T-helper 9 cell (primary cell): Measurements from ENCODE around the gene TANC1.

ENCODE experiments used
- DNase-seq: peaks from one replicate; pipeline ENCODE4 v3.0.0-alpha.2; 2020

Gene TANC1

DNA sequence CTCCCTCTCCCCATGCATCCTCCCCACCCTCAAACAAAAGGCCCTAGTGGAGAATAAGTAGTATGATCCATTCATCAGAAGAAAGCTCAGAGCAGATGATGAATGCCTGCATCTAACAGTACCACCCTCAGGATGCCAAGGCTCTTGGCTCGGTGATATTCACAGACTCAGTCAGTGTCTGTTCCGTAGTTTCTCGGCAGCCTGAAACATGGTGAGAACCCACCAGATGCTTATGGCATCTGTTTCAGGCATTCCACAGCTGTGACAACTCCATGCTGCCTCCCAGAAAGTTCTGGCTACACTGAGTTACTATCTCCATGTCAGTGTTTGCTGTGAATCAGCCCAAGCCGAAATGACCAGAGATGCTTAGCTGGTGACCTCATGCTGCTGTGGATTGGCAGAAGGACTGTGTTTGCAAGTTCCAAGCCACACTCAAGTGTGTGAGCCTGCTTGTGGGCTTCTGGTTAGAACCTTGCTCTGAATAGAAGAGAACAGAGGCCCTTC lies 234.2 kb downstream of the TANC1 start:
- no peak for DNase-seq

DNA sequence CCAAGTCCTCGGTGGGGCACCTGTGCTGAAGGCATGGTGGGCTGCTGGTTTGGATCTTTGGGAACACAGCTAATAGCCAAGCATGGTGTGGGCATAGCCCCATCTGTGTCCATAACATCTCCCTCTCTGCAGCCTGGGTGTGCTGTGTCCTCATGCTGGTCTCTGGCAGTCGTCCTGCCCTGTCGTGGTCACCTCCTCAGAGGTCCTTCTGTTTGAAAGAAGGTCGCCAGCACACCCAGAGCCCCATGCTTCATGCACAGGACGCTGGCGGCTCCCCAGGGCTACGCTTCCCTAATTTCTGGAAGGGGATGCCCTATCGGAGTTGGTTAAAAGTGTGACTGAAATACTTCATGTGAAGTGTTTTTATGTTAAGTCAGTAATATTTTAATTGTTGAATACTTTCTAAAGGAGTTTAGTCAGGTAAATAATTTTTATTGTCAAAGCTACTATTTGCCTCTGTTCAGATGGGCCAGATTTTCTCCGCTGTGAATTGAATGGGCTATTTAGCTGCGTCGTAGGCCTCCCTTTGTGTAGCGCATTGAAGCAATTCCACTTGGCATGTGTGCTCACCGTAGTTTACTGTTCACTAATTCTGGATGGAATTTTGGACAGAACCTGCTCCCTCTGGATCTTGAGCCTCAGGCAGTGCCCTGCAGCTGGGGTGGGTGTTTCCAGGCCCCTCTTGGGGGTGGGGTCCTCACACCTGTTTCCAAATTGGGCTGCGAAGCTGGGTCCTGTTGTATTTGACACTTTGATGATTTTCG lies 236.1 kb downstream of the TANC1 start:
- no peak for DNase-seq

DNA sequence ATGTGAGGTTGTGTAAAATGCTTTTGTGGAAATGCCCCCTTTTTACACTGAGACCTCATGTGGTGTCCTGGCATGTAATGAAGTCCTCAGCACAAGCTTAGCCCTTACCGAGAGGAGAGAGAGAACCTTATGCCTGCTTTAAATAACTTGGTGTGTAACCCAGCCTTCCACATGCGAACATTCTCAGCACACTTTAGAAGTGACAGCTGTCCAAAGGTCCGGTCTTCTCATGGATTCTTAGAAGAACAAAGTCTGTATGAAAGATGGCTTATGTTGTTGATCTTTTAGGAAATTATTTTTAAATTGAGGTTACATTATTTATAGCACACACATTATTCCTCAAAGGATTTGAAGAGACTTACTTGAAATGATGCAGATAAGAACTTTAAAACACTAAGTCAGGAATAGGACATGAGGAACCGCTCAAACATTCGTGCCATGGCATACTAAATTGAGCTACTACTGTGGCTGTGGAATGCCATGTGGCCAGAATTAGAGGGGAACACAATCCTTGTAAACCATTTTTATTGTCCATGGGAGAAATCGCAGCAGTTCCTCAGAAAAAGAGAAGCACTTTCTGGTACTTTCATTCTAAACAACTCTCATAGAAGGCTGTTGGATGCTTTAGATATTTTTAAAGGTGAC lies 238.4 kb downstream of the TANC1 start:
- DNase-seq = no peak

DNA sequence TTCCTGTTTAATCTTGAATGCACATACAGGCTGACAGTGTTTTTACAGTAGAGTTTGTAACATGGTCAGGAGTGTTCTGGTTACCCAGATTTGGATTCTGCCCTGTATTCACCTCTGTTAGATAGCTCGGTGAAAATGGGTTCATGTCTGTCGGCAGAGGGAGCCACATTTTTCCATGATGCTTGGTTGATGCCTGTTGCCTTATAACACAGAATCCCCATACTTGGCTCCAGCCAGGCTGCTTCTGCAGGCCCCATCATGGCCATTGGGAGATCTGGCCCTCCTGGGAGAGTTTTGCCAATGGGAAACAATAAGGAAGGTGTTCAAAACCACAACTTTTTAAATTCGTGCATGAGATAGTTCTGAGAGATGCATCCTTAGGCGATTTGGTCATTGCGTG lies 240.0 kb downstream of the TANC1 start:
- DNase-seq = no peak

DNA sequence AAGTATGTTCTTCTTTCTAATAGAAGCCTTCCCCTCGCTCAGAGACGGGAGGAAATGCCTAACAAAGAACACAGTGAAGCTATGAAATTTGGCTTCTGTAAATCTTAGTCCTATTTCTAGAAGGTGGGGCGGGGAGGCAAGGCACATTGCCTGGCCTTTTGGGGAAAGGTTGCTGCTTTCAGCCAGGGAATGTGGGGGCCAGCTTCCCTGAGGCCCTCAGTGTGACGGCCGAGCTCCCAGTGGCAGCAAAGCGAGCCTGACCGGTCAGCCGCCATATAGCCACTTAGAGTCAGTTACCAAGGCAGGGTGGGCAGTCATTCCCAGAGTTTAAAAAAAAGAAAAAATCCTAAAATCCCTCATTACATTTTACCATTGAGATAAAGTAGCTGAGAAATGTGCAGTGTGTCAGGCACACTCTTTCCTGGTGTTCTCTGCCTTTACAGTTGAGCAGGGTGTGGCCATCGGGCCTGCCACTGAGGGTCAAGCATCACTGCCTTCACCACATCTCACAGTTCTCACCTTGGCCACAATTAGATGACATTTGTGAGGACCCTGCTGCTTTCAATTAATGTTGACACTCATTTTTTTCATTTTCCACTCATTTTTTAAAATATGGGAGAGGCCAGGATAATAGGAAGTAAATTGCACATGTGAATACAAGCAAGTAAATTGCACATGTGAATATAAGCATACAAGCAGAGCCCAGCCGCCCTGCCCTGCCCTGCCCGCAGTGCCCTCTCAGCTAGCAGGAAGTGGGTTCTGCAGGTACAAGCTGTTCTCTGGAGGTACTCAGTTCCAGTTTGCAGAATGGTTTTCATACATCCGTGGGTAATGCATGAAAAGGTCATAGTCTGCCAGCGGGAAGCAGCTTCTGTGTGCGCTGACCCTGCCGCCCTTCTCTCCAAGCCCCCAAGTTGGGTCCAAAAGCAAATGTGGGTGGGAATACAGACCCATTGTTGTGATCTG lies 241.2 kb downstream of the TANC1 start:
- DNase-seq = peak; percentile 22

DNA sequence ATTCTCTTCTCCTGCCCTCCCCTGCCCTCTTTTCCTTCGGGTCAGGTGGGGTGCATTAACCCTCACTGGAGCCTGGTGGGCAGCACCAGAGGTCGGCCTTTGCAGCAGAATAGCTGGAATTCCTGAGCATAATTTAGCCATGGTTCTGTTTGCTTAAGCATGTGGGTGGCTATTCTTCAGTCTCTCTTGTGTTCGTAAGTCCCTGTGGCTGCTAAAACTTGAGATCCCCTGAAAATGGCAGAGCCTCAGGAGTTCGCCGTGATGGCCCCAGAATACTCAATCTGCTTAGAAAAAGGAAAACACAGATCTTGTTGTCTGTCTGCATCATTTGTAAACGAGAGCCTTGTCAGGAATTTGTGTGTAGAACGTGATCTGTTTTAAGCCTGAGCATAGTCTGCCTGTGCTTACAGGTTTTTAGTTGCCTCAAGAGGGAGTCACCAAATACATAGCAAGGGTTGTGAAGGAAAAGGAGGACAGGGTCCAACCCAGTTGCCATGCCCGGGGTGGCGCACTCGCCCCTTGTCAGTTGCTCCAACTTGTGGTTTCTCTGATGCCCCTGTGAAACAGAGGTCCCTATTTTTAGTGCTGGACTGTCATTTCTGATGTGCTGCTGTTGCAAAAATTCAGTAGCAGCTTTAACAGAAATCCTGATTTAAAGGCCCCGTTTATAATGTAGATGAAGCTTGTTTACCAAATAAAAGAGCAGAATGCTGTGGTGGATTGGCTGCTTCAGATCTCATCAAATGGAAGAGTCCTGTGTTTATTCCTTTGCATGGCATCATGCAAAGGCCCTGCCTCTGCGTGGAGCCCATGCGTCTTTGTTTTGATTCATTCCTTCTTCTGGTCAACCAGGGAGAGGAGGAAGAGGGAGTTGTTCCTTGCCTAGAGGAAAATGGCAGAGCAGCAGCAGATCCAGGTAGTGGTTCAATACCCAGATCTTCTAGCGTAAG lies 243.3 kb downstream of the TANC1 start:
- DNase-seq = no peak

DNA sequence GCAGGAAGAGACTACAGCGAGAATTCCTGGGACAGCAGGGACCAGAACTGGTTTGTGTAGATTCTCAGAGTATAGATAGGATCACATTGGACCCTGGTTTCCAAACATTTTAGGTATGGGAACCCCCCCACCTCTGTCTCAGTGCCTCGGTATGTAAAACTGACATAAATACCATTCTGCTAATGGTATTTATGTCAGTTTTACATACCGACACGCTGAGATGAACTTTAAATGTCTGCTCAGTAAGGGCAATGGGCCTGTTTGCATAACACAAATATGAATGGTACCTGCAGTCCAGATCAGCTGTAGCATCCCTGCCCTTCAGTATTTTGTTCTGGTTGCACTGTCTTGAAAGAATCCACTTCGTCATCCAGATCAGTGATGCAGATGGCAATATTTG lies 244.9 kb downstream of the TANC1 start:
- DNase-seq = no peak

DNA sequence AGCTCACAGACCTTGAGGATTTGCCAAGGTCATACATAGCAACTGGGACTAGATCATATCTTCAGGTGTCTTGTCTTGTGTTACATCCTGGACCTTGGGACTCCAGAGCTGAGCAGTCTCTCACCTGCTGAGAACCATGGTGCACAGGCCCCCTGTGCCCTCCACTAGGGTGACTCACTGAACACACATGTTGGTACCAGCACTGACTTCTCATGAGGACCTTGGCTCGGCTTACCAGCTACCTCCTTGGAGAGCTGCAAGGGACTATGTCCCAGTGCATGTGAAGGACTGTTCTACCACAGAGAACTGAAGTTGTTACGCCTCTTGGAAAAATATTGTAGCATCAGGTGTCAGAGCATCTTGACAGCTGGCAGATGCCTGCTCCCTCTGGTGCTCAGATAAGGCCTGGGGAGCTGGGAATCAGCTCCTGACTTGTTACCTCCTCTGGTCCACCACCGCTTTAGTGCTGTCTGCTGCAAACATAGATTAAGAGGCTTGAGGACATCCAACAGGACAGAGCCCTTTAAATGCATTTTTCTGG lies 246.0 kb downstream of the TANC1 start:
- DNase-seq = no peak

DNA sequence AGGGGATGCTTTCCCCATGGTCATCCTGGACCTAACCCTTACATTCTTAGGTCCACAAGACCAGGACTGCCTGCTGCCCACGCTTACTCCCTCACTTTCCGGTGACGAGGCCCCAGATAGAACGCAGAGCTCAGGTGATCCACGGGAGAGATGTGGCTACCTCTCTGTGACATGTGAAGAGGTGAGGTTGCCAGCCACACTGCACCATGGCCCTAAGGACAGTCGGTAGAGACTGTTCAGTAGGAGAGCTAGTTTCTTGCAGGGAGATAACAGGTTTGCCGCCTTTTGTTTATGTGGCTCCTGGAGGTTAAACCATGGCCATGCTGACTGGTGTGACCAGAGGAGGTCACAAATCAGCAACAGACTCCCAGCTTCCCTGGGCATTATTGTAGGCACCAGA lies 246.7 kb downstream of the TANC1 start:
- no peak for DNase-seq

DNA sequence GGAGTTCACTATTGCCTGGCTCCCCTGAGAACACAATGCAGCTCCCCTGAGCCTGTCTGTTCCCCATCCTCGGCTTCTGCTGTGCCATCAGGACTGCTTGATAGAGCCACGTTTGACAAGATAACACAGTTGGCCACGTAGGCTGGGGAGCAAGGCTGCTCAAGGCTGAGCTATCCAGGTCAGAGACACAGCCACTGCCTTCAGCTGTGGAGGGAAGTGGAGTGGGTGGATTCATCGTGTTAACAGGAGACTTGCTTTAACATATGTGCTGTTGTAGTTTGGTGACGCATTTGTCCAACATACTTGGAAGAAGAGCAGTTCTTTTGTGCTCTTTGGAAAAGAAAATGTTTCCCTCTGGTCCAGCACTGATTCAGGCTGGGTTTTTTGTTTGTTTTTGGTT lies 249.2 kb downstream of the TANC1 start:
- DNase-seq = no peak

DNA sequence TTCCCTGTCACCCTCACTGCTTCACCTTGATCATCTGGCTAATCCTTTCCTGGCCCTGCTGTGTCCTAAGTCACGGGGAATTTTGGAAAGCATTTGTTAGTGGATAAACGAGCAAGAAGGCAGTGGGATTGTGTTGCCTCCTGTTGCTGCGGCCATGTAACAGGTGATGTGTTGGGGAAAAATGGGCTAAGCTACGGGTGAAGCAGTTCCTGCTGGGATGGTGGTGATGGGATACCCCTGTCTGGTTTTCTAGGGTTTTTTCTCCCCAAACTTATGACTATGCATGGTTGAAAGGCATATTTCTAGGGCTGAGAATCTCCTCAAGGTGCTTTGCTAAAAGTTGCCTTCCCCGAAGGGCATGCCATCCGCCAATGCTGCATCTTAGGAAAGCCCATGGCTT lies 249.9 kb downstream of the TANC1 start:
- DNase-seq = no peak

DNA sequence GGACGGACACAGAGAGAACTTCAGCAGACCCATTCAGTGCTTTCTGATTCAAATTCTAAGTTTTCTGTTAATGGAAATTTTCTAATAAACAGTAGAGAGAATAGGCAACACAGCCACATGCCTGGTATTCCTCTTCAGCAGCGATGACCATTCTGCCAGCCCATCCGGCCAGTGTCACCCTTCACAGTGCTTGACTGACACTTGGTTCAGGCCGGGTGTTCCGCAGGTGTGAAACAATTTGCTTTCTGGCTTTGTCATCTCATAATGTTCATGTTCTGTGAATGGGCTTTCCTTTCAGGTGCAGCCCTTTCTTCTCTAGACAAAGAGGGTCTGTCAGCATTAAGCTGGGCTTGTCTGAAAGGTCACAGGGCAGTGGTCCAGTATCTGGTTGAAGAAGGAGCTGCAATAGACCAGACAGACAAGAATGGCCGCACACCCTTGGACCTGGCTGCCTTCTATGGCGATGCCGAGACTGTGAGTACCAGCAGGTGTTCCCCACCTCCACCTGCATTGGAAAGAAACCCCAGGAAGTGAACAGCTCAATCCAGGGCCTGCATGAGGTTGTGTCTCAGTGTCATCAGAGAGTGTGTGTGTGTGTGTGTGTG lies 251.1 kb downstream of the TANC1 start:
- no peak for DNase-seq

DNA sequence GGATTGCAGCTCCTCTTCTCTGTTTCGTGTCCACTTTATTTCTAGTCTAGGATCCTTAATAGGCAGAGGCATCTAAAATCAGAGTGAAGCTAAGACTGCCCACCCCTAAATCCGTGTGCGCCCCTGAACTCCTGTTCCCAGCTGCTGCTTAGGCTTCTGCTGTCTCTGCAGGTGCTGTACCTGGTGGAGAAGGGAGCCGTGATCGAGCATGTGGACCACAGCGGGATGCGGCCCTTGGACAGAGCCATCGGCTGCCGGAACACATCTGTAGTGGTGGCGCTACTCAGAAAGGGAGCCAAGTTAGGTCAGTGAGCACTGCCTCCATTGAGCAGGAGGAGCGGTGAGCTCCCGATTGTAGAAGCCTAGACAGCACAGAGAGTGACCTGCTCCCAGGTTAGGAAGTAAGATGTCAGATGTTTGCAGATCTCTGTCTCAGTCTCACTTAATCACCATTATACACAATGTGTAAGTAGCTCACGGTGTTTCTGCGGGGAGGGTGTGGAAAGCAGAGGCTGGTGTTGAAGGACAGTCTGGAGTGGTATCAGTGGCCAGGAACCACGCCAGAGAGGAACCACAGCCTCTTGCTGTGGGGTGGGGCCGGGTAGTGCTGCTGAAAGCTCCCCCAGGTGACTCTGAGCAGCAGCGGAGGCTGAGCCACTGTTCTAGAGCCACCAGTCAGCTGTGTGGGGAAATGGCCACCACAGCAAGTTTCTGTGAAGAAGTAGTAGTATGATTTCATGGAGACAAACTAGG lies 255.8 kb downstream of the TANC1 start:
- DNase-seq = no peak

DNA sequence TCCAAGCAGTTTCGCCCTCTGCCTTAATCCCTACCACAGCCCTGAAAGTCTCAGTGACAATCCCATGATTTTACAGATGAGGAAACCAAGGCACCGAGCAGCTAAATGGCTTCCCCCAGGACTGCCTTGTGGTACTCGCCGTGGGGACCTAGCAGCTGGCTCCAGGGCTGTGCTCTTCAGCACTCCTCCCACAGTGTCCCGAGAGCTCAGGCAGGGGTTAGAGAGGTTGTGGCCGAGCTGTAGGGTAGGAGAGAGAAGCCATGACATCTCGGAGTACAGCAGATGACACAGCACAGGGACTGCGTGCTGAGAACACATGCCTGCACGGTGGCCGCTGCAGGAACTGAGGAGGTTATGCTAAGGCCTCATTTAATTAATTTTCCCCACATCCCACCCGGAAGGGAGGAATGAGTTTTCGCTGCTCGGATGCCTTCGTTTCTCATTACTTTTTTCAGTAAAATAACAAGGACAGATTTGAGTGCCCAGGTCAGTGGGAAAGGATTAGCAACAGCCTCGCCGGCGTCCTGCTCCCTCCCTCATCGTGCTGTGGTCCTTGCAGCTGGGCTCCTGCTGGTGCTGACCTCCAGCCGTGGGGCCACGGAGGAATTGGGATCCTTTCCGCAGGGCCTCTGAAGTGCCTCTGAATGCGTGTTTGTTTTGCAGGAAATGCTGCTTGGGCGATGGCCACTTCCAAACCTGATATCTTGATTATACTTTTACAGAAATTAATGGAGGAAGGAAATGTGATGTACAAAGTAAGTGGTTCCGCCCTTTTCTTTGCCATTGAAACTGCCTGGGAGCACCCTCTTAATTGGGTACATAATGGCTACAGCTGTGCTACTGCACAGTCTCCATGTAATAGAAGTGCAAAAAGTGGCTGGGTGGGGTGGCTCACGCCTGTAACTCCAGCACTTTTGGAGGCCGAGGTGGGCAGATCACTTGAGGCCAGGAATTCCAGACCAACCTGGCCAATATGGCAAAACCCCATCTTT lies 256.9 kb downstream of the TANC1 start:
- DNase-seq = no peak

DNA sequence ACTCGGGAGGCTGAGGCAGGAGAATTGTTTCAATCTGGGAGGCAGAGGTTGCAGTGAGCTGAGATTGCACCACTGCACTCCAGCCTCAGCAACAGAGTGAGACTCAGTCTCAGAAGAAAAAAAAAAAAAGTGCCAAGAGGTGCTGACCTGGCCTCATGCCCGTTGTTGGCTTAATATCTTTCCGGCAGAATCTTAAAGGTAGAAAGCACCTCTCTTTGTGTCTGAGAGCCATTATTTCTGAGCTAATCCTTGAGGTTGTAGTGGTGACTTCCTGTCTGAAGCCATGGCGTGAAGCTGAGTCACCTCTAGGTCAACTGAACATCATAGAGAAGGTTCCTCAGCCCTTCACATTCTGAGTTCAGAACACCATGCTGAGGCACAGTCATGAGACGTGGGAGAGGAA lies 257.6 kb downstream of the TANC1 start:
- no peak for DNase-seq

DNA sequence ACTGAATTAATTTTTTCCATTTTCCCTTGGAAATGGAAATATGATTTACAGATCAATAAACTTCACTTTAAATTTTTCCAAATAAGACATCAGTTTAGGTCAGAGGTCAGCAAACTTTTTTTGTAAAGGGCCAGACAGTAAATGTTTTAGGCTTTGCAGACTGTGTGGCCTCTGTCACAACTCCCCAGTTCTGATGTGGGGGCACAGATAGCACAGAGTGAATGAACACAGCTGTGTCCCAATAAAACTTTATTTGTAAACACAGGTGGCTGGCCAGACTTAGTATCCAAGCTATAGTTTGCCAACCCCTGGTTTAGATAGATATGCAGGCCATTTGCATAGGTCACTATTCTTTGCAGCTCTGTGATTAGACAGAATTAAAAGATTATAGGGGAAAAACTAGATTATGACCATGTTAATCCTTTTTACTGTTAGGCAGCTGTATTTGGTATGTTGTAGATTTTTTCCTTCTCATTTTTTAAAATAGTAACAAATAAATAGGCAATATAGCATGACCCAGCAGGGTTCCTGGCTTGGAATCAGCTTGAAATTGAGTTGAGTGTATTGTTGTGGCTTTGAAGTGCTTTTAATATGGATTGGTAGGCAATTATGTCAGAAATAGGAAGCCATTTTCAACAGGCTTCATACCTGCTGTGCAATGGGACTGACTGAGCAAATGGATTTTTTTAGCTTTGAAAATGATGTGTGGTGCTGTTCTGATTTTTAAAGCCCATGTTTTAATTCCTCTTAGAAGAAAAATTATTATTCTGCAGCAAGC lies 258.4 kb downstream of the TANC1 start:
- DNase-seq = no peak

DNA sequence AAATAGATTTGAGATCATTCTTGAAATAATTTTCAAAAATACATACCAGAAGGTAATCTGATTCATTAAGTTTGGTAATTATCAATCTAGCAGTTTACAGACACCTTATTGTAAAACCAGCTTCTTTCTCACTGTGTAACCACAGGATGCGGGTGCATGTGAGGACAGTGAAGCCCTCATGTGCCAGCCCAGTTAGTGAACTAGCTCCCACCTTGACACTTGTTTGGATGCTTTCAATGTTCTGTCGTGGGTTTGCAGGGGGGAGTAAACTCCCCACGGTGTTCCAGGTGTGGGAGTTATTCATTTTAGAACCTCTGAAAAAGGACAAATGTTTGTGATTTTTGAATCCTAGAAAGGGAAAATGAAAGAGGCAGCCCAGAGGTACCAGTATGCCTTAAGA lies 259.0 kb downstream of the TANC1 start:
- DNase-seq = no peak

DNA sequence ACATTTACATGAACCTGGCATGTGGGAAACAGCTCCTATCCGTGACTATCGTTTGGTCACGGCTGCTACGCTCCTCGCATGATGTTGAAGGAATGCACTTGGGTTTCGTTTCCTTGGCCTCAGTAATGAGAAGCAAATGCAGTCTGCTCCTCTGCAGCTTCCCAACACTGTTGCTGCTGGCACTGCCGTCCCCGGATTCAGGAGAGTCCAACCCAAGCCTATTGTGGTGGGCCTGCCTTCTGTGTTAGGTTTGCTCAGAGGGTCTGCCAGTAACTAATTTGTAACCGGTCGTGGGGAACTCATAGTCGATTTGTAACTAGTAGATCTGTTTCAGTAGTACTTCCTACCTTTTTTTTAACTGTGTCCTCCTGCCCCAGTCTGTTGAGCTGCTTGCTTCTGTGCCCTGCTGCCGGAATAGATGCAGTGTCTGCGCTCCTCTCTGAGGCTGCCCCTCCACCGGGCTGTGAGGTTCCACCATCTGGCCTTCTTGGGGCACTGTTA lies 259.7 kb downstream of the TANC1 start:
- no peak for DNase-seq
